SK-N-SH (cell line): ENCODE data around the gene IFT25.

ENCODE experiments used
- MEF2A ChIP-seq: IDR thresholded peaks from 2 replicates; pipeline ENCODE4 v1.4.0; 2012; ENCODE audit warnings: low read depth, borderline replicate concordance
- NRF1 ChIP-seq: IDR thresholded peaks from 2 replicates; pipeline ENCODE4 v1.6.1; 2012; ENCODE audit warnings: low read depth, mild to moderate bottlenecking, low read length
- TF ChIP-seq, protein P1 (sequence below): fragments of 200-600 bp; sonication (generic); IDR thresholded peaks from 2 replicates; pipeline ENCODE4 v1.6.1; 2017; ENCODE audit warnings: antibody characterized with exemption, mild to moderate bottlenecking, moderate library complexity

DNA sequence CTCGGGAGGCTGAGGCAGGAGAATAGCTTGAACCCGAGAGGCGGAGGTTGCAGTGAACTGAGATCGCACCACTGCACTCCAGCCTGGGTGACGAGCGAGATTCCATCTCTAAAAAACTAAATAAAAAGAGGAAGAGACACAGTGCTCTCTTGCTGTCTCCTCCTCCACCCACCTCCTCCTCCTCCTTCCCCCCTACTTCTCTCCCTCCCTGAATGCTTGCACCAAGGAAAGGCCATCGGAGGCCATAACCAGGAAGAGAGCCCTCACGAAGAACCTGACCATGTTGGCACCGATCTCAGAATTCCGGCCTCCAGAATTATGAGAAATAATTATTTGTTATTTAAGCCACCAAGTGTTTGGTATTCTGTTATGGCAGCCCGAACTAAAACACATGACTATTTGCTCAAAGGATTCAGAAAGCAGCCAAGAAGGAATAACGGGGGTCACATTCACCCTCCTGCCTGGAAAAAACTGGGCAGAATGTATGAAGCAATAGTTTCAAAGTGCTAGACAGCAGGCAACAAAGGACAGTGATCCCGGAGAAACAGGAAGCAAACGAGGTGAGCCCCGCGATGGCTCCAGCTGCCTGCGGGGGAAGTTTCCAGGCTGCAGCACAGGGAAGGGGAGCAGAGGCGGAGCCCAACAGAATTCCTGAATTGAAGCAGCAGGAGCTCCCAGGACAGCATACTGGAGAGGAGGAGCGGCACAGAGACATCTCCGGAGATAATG, 36.7 kb upstream of the IFT25 start:
- TF ChIP-seq NRF1, result no peak
- TF ChIP-seq, protein P1, sequence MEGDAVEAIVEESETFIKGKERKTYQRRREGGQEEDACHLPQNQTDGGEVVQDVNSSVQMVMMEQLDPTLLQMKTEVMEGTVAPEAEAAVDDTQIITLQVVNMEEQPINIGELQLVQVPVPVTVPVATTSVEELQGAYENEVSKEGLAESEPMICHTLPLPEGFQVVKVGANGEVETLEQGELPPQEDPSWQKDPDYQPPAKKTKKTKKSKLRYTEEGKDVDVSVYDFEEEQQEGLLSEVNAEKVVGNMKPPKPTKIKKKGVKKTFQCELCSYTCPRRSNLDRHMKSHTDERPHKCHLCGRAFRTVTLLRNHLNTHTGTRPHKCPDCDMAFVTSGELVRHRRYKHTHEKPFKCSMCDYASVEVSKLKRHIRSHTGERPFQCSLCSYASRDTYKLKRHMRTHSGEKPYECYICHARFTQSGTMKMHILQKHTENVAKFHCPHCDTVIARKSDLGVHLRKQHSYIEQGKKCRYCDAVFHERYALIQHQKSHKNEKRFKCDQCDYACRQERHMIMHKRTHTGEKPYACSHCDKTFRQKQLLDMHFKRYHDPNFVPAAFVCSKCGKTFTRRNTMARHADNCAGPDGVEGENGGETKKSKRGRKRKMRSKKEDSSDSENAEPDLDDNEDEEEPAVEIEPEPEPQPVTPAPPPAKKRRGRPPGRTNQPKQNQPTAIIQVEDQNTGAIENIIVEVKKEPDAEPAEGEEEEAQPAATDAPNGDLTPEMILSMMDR, result no peak
- no peak for TF ChIP-seq MEF2A
